NCI-H187 (cell line): ENCODE results near the gene ERCC6L.
A peak's percentile ranks its signal among the peaks of the same experiment; 100 is the strongest.
"Not testable (repeated sequence)": the region's sequence is repeated elsewhere in the genome, so short reads cannot be mapped to it uniquely, and the experiment has no call there.

ENCODE experiments used
- DNase-seq, 2 experiments: peaks; one replicate each; lab custom pipeline; 2025; lab: John Stamatoyannopoulos, UW

ERCC6L gene

DNA sequence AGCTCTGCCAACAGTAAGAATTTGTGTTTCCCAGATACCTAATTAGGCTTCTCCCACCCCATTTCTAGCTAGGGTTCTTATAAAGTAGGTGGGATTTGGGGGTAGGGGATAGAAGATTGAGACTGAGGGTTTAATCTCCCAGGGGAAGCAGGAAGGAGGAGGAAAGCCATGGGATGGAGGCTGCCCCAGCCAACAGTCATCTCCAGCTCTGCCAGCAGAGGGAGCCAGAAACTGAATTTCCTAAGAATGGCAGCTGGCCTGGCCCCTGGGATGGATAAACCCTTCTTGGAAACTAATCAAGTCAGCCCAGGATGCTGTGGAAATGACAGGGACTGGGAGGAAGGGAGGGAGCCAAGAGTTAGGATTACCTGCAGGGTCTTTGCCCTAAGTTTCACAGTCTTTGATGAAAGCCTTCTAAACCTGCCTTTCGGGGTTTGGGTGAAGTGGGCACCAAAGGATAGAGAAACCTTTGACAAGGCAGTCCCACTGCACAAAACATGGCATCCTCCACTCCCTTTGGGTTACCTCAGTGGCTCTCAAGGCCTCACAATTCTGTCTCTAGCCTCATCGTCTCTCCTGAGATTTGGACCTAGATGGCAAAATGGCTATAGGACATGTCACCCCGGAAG is 6.7 kb upstream of the ERCC6L start:
- DNase-seq: peak; percentile 2 to 23

GRCh38 chrX:72243472-72243871 is 4.6 kb upstream of the ERCC6L start:
- no peak for DNase-seq

DNA sequence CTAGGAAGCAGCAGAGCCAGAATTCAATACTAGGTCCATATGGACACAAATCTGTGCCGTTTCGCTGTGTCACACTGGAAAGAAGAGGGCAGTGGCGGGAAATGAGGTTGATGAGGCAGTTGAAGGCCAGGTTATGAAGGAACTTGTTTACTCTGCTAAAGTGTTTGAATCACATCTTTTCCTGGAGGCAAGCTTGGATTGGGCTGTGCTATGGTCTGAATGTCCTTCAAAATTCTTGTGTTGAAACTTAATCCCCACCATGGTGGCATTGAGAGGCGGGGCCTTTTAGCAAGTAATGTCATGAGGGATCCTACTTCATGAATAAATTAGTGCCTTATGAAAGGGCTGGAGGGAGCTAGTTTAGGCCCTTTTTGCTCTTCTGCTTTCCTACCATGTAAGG is 2.1 kb upstream of the ERCC6L start:
- no peak for DNase-seq

DNA sequence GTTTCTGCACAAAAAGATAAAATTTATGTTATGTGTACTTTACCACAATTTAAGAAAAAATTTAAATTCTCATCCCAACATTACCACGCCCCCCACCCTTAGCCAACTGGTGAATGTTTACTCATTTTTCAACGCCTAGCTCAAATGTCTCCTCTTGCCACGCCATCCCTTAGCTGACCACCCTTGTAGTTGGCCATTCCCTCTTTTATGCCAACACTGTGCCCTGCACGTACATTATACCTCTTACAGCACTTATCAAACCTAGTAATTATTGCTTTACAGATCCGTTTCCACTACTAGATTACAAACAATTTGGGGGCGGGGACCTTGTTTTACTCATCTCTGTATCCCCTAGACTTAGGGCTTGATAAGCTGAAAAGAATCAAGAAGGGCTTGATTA is 644 bp downstream of the ERCC6L start:
- no peak for DNase-seq

DNA sequence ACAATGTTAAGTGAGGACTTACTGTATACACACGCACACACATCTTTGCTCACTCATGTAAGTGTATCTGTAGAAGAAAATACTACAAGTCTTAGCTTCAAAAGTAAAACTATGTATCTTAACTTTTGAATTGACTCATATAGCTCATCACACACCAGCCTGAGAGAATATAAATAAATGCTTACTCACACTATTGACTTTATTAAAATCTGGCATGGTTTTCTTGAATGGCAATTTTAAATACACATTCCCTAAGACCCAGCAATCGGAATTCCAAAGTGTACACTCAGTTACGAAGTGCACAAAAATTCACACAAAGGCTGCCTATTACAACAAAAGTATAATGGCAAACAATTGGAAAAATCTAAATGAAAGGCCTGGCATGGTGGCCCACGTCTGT is 2.0 kb downstream of the ERCC6L start:
- DNase-seq: no peak

GRCh38 chrX:72230290-72230689 is 8.5 kb downstream of the ERCC6L start:
- no peak for DNase-seq

DNA sequence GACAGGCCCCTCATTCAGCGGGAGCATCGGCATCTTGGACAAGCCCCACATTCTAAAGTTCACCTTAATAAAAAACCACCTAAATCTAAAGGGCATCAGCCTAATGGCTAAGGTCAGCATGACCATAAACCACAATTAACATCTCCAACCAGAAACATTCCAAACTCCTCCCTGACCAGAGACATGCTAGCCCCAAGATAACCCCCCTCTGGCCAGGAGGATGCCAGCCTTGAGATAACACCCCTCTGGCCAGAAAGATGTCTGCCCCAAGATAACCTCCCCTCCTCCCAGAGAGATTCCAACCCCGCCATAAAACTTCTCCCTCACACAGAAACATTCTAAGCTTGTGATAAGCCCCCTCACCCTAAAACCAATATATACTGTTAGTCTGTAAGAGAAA is 18.5 kb downstream of the ERCC6L start:
- DNase-seq: not testable (repeated sequence)

DNA sequence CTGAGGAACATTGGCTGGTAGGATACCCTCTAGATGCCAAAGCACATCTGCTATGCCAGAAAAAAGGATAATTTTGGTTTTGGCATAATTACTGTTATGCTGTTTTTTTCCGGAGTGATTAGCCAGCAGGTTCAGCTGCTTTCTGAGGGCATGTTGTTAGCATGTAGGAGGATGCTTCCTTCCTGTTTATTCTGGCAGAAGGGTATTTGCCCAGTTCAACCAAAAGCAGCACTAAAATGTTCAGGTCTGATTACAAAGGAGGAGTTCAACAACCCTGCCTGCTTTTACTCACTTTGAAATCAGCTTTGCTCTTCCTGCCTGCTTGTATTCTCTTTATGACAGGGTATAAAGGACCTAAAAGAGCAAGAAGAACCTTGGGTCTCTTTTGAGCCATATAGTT is 21.9 kb downstream of the ERCC6L start:
- no peak for DNase-seq

- no peak for DNase-seq
These were observed 30.6 kb downstream of the ERCC6L start for GRCh38 chrX:72208126-72208800.

GRCh38 chrX:72207366-72207765 is 31.5 kb downstream of the ERCC6L start:
- DNase-seq: no peak

GRCh38 chrX:72205706-72206105 is 33.1 kb downstream of the ERCC6L start:
- no peak for DNase-seq

- DNase-seq: no peak
These were observed 35.4 kb downstream of the ERCC6L start for GRCh38 chrX:72203421-72203820.

- DNase-seq: no peak
These were observed 35.9 kb downstream of the ERCC6L start for GRCh38 chrX:72202792-72203401.

DNA sequence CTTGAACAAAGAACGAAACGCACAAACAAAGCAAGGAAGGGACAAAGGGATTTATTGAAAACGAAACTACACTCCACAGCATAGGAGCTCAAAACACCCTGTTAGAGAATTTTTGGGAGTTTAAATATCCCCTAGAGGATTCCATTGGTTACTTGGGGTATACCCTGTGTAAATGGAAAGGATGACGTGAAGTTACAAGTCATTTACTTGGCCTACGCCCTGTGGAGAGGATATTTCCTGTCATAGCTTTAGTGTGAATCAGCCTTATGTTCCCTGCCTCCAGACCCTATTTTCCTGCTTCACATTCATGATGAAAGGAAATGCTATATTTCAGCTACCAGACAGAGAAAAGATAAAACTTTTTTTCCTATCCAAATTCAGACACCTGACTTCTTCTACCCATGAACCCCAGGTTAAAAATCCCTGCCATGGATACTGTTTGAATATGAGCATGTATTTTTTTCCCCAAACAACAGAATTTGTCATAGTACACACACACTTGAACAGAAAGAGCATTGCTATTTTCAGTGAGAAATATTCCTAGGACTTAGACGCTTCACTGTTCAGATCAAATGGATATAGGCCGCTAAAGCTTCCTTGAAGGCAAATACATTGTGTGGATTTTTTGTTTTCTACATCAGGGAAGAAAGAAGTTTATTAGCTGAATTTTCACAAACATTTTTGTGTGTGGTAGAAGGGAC is 36.8 kb downstream of the ERCC6L start:
- DNase-seq: no peak

- no peak for DNase-seq
These were observed 55.9 kb downstream of the ERCC6L start for GRCh38 chrX:72182924-72183323.

GRCh38 chrX:72181178-72182125 is 57.4 kb downstream of the ERCC6L start, which contains the start of gene PIN4:
PIN4 (plus strand) TSS chrX:72181757; CDS start chrX:72181786, 29 bp downstream.
- DNase-seq: peak; percentile 88 to 95

DNA sequence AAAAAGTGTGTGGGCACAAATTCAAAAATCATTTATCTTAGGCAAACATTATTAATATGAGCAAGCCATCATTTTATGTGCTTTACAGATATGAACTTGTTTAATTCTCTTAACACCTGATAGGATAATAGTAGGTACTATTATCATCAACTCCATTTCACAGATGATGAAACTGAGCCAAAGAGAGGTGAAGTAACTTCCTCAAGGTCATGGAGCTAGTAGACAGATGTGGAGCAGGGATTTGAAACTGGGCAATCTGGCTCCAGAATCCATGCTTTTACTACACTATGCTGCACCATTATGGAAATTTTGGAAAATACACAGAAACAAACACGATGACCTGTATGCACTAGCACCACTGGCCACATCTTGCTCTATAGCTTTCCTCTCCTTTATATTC is 58.3 kb downstream of the ERCC6L start:
- no peak for DNase-seq

DNA sequence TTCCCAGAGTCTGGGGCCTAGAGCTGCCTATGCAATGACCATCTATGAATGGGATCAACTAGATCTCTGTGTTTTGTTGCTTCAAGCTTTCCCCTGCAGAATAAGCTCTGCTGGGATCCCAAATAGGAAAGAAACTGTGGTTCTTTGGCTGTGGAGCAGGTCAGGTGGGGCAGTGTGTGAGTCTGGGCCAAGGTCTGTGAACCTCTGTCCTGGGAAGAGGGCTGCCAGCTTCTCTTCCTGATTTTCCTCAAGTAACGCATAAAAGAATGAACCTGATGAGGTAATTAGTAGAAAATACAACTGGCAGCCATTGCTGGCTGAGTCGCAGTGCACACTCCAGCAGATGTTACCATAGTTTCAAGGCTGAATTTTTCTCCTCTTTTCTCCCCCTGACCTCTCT is 61.8 kb downstream of the ERCC6L start:
- no peak for DNase-seq

DNA sequence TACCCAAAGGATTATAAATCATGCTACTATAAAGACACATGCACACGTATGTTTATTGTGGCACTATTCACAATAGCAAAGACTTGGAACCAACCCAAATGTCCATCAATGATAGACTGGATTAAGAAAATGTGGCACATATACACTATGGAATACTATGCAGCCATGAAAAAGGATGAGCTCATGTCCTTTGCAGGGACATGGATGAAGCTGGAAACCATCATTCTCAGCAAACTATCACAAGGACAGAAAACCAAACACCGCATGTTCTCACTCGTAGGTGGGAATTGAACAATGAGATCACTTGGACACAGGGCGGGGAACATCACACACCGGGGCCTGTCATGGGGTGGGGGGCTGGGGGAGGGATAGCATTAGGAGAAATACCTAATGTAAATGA is 62.5 kb downstream of the ERCC6L start:
- DNase-seq: not testable (repeated sequence)

DNA sequence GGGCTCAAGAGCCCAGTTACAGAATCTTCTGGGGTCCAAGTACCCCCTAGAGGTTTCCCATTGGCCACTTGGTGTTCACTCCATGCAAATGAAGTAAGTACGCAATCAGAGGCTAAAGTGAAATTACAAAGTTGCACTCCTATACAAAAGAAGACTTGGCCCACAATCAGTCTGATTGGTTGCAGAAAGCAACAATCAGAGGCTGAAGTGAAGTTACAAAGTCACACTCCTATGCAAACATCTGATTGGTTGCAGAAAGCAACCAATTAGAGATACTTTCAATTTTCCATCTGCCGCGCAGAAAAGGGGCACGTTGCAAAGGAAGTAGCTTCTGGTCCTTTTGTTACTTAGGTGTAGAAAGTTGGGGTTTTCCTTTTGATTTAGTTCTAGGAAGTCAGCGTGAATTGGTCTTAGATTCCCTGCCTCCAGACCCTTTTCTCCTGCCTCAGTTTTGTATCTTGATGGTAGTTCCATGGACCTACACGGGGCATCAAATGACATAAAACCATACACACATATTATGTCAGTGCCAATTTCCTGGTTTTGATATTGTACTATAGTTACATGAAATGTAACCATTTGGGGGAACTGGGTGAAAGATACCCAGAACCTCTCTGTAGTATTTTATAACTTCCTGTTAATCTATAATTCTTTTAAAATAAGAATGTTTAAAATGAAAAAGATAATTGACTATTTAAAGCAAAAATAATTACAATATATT is 69.7 kb downstream of the ERCC6L start:
- DNase-seq: no peak

DNA sequence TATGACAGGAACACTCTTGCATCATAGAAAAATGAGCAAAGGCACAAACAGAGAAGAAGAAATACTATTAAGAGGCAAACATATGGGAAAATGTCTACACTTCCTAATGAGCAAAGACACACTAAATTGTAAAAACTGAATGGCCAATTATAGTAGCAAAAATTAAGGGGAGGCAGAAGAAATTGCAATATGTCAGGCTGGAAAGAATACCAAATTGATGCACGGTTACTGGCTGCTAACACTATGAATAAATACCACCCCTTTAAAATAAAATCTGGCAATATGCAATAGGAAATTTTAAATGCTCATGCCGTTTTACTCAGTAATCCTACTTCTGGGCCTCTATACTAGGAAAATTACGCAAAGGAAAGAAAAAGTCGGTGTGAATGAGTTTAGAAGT is 73.3 kb downstream of the ERCC6L start:
- no peak for DNase-seq
